Activated naive CD8-positive, alpha-beta T cell treated with anti-CD3 and anti-CD28 coated beads, Interleukin-2, amount 10 ng/mL, durations not matched to agents 7 days and 5 days (primary cell): ENCODE measurements around the gene NR3C2. TPM values are rescaled to one million over a fixed set of nuclear protein-coding genes. Genes with fewer than 3 reads are reported as not detected.

Experiments
- ATAC-seq: fragments of 150-1000 bp; cut with Tn5 transposase; one replicate; pipeline ENCODE4 v1.10.0; 2021; ENCODE audit warnings: low read depth, moderate library complexity
- POLR2A ChIA-PET: fragments of 350-600 bp; sonication (Branson Sonifier 250); formaldehyde crosslinking; loops from one replicate; lab custom pipeline; 2021; ENCODE audit warnings: antibody characterized with exemption; lab: Charles Lee
- DNase-seq: peaks from one replicate; pipeline ENCODE4 v3.0.0; 2021
- H3K27ac Mint-ChIP-seq: one replicate; pipeline ENCODE4 v1.8.0; 2022; ENCODE audit warnings: mild to moderate bottlenecking, mixed read lengths
- H3K27me3 Mint-ChIP-seq: one replicate; pipeline ENCODE4 v1.8.0; 2022; ENCODE audit warnings: mild to moderate bottlenecking, moderate library complexity, mixed read lengths
- H3K36me3 Mint-ChIP-seq: one replicate; pipeline ENCODE4 v1.8.0; 2021; ENCODE audit warnings: mild to moderate bottlenecking, mixed read lengths
- H3K4me1 Mint-ChIP-seq: one replicate; pipeline ENCODE4 v1.8.0; 2021; ENCODE audit warnings: mixed read lengths
- H3K4me3 Mint-ChIP-seq: one replicate; pipeline ENCODE4 v1.8.0; 2022; ENCODE audit warnings: mild to moderate bottlenecking, moderate library complexity, mixed read lengths
- H3K9me3 Mint-ChIP-seq: one replicate; pipeline ENCODE4 v1.8.0; 2021; ENCODE audit warnings: mixed read lengths
- total RNA-seq, 2 experiments: library from RNA; stranded (reverse); gene quantifications; one replicate each; pipeline ENCODE4 v1.2.3, GENCODE V29; 2021

The NR3C2 gene
- total RNA-seq, 2 experiments from 2014 or later: 19.5 to 24.4 TPM

DNA sequence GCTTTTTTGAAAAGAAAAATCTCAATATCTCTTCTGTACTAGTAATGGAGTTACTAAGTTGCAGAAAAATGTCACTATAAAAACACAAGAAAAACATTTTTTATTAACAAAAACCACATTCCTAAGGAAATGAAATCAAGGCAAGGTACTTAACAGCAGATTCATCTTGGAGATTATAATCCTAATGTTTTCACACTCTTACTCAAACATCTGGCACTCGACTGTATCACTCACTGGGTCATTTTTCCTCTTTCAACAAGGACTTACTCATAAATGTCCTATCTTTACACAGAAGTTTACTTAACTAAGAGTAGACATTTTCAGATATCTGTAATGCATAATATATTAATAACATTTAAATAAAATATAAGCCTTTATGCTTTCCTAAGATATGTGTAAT is 216.6 kb downstream of the NR3C2 start:
- H3K36me3 Mint-ChIP-seq: peaks cover 5% of the 10 kb centered on the region
- ATAC-seq: no peak
- no peak overlapping the region for H3K4me3 Mint-ChIP-seq
- no peaks in the 10 kb centered on the region for H3K4me1 Mint-ChIP-seq
- H3K9me3 Mint-ChIP-seq: peaks cover 2% of the 10 kb centered on the region
- DNase-seq: no peak
- H3K27me3 Mint-ChIP-seq: no peaks in the 10 kb centered on the region
- POLR2A ChIA-PET: no interaction called here
- H3K27ac Mint-ChIP-seq: no peak overlapping the region

- H3K36me3 Mint-ChIP-seq: peaks cover 7% of the 10 kb centered on the region
- H3K9me3 Mint-ChIP-seq: peaks cover 2% of the 10 kb centered on the region
These were observed 217.7 kb downstream of the NR3C2 start for GRCh38 chr4:148224476-148224875.

GRCh38 chr4:148222991-148223660 is 219.1 kb downstream of the NR3C2 start:
- H3K27ac Mint-ChIP-seq: no peak overlapping the region
- DNase-seq (no peak), ATAC-seq (no peak)
- H3K9me3 Mint-ChIP-seq: peaks cover 2% of the 10 kb centered on the region
- peaks cover 6% of the 10 kb centered on the region for H3K4me1 Mint-ChIP-seq
- no peak overlapping the region for H3K4me3 Mint-ChIP-seq
- H3K36me3 Mint-ChIP-seq: peaks cover 7% of the 10 kb centered on the region
- POLR2A ChIA-PET: no interaction called here
- H3K27me3 Mint-ChIP-seq: no peaks in the 10 kb centered on the region

More at GRCh38 chr4:148224476-148224875, 217.7 kb downstream of the NR3C2 start:
- Mint-ChIP-seq H3K27ac (no peak overlapping the region), H3K4me1 (no peaks in the 10 kb centered on the region), H3K4me3 (no peak overlapping the region), H3K27me3 (no peaks in the 10 kb centered on the region)
- POLR2A ChIA-PET: no interaction called here
- ATAC-seq (no peak), DNase-seq (no peak)

DNA sequence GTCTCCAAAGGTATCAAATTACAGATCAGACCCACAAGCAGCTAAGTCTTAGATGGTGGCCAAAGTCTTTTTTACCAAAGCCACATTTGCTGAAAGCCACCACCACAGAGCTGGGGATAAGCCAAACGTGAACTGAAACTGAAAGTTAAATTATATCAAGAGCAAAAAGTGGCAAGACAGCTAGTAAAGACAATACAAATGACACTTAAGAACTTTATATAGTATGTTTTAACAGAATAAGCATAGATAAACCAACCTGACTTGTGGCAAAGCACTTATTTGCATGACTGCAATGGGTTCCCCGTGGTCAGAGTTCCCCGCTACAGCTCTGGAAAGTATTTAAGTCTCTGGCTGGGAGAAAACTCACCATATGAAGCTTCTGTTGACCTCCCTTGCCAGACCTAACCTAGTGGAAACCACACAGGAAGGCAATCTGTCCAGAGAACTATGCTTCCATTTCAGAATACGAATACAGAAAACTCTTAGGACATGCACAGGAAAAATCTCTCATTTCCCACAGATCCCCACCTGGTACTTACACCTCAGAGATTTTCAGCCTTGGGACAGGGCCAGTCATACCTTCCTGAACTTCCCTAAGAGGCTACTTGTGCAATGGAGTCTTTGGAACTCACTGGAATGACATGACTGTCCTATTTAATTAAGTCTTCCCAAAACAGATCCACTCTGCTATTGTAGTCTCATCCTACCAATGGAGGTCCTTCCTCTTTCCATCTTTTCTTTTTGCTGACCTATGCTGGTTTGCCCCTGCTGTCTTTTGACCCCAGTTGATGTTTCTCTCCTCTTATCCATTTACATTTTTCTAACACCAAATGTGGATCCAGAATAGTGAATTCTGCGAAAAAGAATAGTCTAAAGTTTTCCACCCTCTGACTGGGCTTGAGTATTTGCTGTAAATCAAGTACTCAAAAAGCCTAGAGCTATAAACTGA is 225.1 kb downstream of the NR3C2 start:
- H3K27me3 Mint-ChIP-seq: no peaks in the 10 kb centered on the region
- H3K4me1 Mint-ChIP-seq: peaks cover 28% of the 10 kb centered on the region
- no peaks in the 10 kb centered on the region for H3K9me3 Mint-ChIP-seq
- POLR2A ChIA-PET: interaction anchor here (0.9 to 2.0 kb wide), 4 partner anchors 160 to 227 kb away, joined by 3 to 16 read pairs (median 4); partner anchors contain the start of gene NR3C2
- ATAC-seq: peak; percentile 84
- peak overlapping the region; percentile 74 for H3K4me3 Mint-ChIP-seq
- peaks cover 3% of the 10 kb centered on the region for H3K36me3 Mint-ChIP-seq
- DNase-seq: peak; percentile 35
- H3K27ac Mint-ChIP-seq: peak overlapping the region; percentile 86

DNA sequence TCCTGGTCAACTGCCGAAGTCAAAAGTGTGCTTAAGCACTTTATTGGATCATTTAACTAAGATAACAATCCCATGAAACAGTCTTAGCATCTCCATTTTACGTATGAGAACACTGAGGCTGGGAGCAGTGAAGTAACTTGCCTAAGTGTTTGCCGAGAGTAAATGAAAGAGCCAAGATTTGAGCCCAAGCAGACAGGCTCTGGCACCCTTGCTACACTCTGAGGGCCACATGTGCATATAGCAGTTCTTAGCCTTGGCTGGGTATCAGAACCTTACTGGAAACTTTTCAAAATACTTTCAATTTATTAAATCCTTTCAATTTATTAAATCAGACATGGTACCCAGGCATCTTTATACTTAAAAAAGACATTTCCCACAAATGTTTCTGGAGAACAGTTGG is 225.9 kb downstream of the NR3C2 start:
- peak; percentile 24 for ATAC-seq
- Mint-ChIP-seq H3K4me1 (peaks cover 28% of the 10 kb centered on the region), H3K27ac (peak overlapping the region; percentile 86), H3K9me3 (no peaks in the 10 kb centered on the region), H3K27me3 (no peaks in the 10 kb centered on the region), H3K4me3 (peak overlapping the region; percentile 74), H3K36me3 (peaks cover 3% of the 10 kb centered on the region)
- POLR2A ChIA-PET: interaction anchor here (0.9 to 2.0 kb wide), 4 partner anchors 159 to 228 kb away, joined by 3 to 16 read pairs (median 4); partner anchors contain the start of gene NR3C2
- DNase-seq: no peak

GRCh38 chr4:148215202-148215601 is 227.0 kb downstream of the NR3C2 start:
- POLR2A ChIA-PET: no interaction called here
- Mint-ChIP-seq H3K4me1 (peaks cover 28% of the 10 kb centered on the region), H3K9me3 (no peaks in the 10 kb centered on the region), H3K27ac (no peak overlapping the region), H3K27me3 (no peaks in the 10 kb centered on the region), H3K36me3 (peaks cover 3% of the 10 kb centered on the region), H3K4me3 (no peak overlapping the region)
- DNase-seq: no peak
- ATAC-seq: no peak

GRCh38 chr4:148214529-148215166 is 227.6 kb downstream of the NR3C2 start:
- DNase-seq: no peak
- Mint-ChIP-seq H3K36me3 (no peaks in the 10 kb centered on the region), H3K27me3 (no peaks in the 10 kb centered on the region), H3K4me3 (no peak overlapping the region), H3K27ac (no peak overlapping the region), H3K9me3 (peaks cover 1% of the 10 kb centered on the region), H3K4me1 (peaks cover 28% of the 10 kb centered on the region)
- POLR2A ChIA-PET: interaction anchor here (1.5 kb wide), 1 partner anchor 228 kb away, joined by 4 read pairs; the partner anchor contains the start of gene NR3C2
- ATAC-seq: no peak

DNA sequence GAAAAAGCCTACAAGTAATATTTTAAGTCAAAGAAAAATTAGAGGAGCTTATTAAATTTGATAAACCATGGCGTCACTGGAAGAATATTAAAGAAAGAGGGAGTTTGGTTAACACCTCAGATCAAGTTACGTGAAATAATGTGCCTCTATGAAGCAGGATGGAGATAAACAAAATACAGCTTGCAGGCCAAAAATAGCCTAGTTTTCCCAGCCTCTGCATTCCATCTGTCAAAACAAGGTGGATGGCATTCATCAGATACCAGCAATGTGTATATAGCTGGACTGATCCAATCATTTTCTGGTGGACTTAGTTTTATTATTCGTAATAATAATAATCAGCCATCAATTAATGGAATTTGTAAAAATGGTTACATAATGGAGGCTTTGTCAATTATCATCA is 230.7 kb downstream of the NR3C2 start:
- H3K27ac Mint-ChIP-seq: no peak overlapping the region
- POLR2A ChIA-PET: no interaction called here
- H3K27me3 Mint-ChIP-seq: no peaks in the 10 kb centered on the region
- no peak for ATAC-seq
- DNase-seq: no peak
- no peak overlapping the region for H3K4me3 Mint-ChIP-seq
- peaks cover 8% of the 10 kb centered on the region for H3K4me1 Mint-ChIP-seq
- no peaks in the 10 kb centered on the region for H3K36me3 Mint-ChIP-seq
- H3K9me3 Mint-ChIP-seq: peaks cover 2% of the 10 kb centered on the region

GRCh38 chr4:148210661-148211060 is 231.6 kb downstream of the NR3C2 start:
- Mint-ChIP-seq H3K36me3 (no peaks in the 10 kb centered on the region), H3K4me1 (peaks cover 4% of the 10 kb centered on the region), H3K4me3 (no peak overlapping the region), H3K9me3 (peaks cover 2% of the 10 kb centered on the region), H3K27ac (no peak overlapping the region), H3K27me3 (no peaks in the 10 kb centered on the region)
- DNase-seq: no peak
- POLR2A ChIA-PET: no interaction called here
- no peak for ATAC-seq

DNA sequence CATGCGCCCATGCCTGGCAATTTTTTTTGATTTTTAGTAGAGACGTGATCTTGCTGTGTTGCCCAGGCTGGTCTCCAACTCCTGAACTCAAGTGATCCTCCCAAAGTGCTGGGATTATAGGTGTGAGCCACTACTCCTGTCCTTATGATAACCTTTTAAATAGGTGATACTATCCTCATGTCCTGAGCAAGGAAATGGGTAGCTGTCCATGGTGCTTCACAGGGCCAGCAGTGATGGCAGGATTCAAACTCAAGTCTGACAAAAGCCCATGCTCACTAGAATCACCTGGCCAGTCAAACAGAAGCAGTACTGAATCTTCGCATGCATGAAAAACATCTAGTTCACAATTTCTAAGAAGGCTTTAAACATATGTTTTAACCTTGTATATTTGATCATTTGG is 235.1 kb downstream of the NR3C2 start:
- ATAC-seq (no peak), DNase-seq (no peak)
- peaks cover 2% of the 10 kb centered on the region for H3K9me3 Mint-ChIP-seq
- POLR2A ChIA-PET: no interaction called here
- H3K4me1 Mint-ChIP-seq: peaks cover 4% of the 10 kb centered on the region
- H3K27ac Mint-ChIP-seq: no peak overlapping the region
- no peaks in the 10 kb centered on the region for H3K27me3 Mint-ChIP-seq
- H3K4me3 Mint-ChIP-seq: no peak overlapping the region
- H3K36me3 Mint-ChIP-seq: no peaks in the 10 kb centered on the region

GRCh38 chr4:148205476-148205875 is 236.7 kb downstream of the NR3C2 start:
- peaks cover 4% of the 10 kb centered on the region for H3K4me1 Mint-ChIP-seq
- no peak overlapping the region for H3K27ac Mint-ChIP-seq
- POLR2A ChIA-PET: no interaction called here
- H3K27me3 Mint-ChIP-seq: no peaks in the 10 kb centered on the region
- H3K36me3 Mint-ChIP-seq: no peaks in the 10 kb centered on the region
- H3K4me3 Mint-ChIP-seq: no peak overlapping the region
- H3K9me3 Mint-ChIP-seq: peaks cover 2% of the 10 kb centered on the region
- ATAC-seq (no peak), DNase-seq (no peak)

- POLR2A ChIA-PET: no interaction called here
- Mint-ChIP-seq H3K27me3 (no peaks in the 10 kb centered on the region), H3K27ac (no peak overlapping the region), H3K4me3 (no peak overlapping the region), H3K36me3 (no peaks in the 10 kb centered on the region), H3K9me3 (peaks cover 2% of the 10 kb centered on the region), H3K4me1 (peaks cover 4% of the 10 kb centered on the region)
- ATAC-seq: no peak
- DNase-seq: no peak
These were observed 237.3 kb downstream of the NR3C2 start for GRCh38 chr4:148204892-148205291.

DNA sequence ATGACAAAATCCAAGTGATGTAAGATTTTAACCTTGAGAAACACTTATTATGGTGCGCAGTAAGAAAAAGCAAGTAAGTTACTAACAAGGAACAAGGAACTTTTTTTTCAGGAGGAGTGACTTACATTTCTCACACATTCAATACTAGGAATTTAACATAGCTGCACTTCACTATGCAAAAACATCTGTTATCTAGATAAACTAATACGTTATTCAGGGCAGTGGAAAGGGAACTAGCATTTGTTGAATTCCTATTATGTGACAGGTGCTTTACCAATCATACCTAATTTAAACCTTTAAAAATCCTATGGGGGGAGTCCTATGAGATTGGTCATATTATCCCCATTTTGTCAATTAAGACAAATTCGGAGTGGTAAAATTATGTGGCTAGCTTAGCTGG is 238.0 kb downstream of the NR3C2 start:
- Mint-ChIP-seq H3K27ac (no peak overlapping the region), H3K4me3 (no peak overlapping the region), H3K4me1 (peaks cover 4% of the 10 kb centered on the region), H3K9me3 (no peaks in the 10 kb centered on the region), H3K36me3 (peaks cover 3% of the 10 kb centered on the region), H3K27me3 (no peaks in the 10 kb centered on the region)
- ATAC-seq (no peak), DNase-seq (no peak)
- POLR2A ChIA-PET: no interaction called here
